ENCODE measurements around the gene BCAR1. TPM values are rescaled to one million over a fixed set of nuclear protein-coding genes. Genes with fewer than 3 reads are reported as not detected.
"Not testable (repeated sequence)": the region's sequence is repeated elsewhere in the genome, so short reads cannot be mapped to it uniquely, and the experiment has no call there.

The BCAR1 gene
- total RNA-seq, 2 donors from 2014 or later, result not detected

GRCh38 chr16:75281826-75282225 is 30.4 kb upstream of the BCAR1 start:
- Mint-ChIP-seq H3K27me3 (peaks cover 51 to 62% of the 10 kb centered on the region in 2 donors), H3K27ac (no peak overlapping the region), H3K4me1 (ENCODE audit: low read depth in 2 of 2) (no peaks in the 10 kb centered on the region), H3K9me3 (no peaks in the 10 kb centered on the region), H3K36me3 (peaks cover 8% of the 10 kb centered on the region), H3K4me3 (no peak overlapping the region)
- no peak for ATAC-seq
- no peak for DNase-seq (ENCODE audit: low spot score)

- not testable (repeated sequence) for H3K36me3 Mint-ChIP-seq; H3K4me3 Mint-ChIP-seq; H3K4me1 Mint-ChIP-seq (ENCODE audit: low read depth in 2 of 2); H3K27ac Mint-ChIP-seq; ATAC-seq; DNase-seq (ENCODE audit: low spot score); H3K9me3 Mint-ChIP-seq
- peaks cover 46 to 56% of the 10 kb centered on the region in 2 donors for H3K27me3 Mint-ChIP-seq
Measured at GRCh38 chr16:75281009-75281408, 29.6 kb upstream of the BCAR1 start.

- Mint-ChIP-seq H3K27ac (no peak overlapping the region), H3K4me3 (no peak overlapping the region), H3K9me3 (no peaks in the 10 kb centered on the region), H3K36me3 (no peaks in the 10 kb centered on the region), H3K4me1 (ENCODE audit: low read depth in 2 of 2) (no peaks in the 10 kb centered on the region), H3K27me3 (peaks cover 42 to 50% of the 10 kb centered on the region in 2 donors)
- DNase-seq (ENCODE audit: low spot score), result no peak
- no peak for ATAC-seq
Measured at GRCh38 chr16:75280331-75280804, 28.9 kb upstream of the BCAR1 start.

GRCh38 chr16:75279305-75279704 is 27.9 kb upstream of the BCAR1 start:
- DNase-seq (ENCODE audit: low spot score) (no peak), ATAC-seq (no peak)
- H3K36me3 Mint-ChIP-seq, result no peaks in the 10 kb centered on the region
- H3K4me1 Mint-ChIP-seq (ENCODE audit: low read depth in 2 of 2), result no peaks in the 10 kb centered on the region
- no peak overlapping the region for H3K27ac Mint-ChIP-seq
- peaks cover 40 to 51% of the 10 kb centered on the region in 2 donors for H3K27me3 Mint-ChIP-seq
- H3K4me3 Mint-ChIP-seq, result no peak overlapping the region
- H3K9me3 Mint-ChIP-seq, result no peaks in the 10 kb centered on the region

- Mint-ChIP-seq H3K4me1 (ENCODE audit: low read depth in 2 of 2) (no peaks in the 10 kb centered on the region), H3K27me3 (peaks cover 15 to 26% of the 10 kb centered on the region in 2 donors), H3K4me3 (no peak overlapping the region), H3K36me3 (no peaks in the 10 kb centered on the region), H3K9me3 (no peaks in the 10 kb centered on the region), H3K27ac (no peak overlapping the region)
- no peak for DNase-seq (ENCODE audit: low spot score)
- no peak for ATAC-seq
Measured at GRCh38 chr16:75273054-75273925, 21.9 kb upstream of the BCAR1 start.

GRCh38 chr16:75272629-75273028 is 21.2 kb upstream of the BCAR1 start:
- H3K27ac Mint-ChIP-seq; H3K4me3 Mint-ChIP-seq; H3K36me3 Mint-ChIP-seq; ATAC-seq; DNase-seq (ENCODE audit: low spot score); H3K9me3 Mint-ChIP-seq; H3K4me1 Mint-ChIP-seq (ENCODE audit: low read depth in 2 of 2): not testable (repeated sequence)
- peaks cover 12 to 22% of the 10 kb centered on the region in 2 donors for H3K27me3 Mint-ChIP-seq

GRCh38 chr16:75272097-75272551 is 20.7 kb upstream of the BCAR1 start:
- Mint-ChIP-seq H3K4me3 (no peak overlapping the region), H3K4me1 (ENCODE audit: low read depth in 2 of 2) (no peaks in the 10 kb centered on the region), H3K27ac (no peak overlapping the region), H3K27me3 (peaks cover 8 to 17% of the 10 kb centered on the region in 2 donors), H3K36me3 (no peaks in the 10 kb centered on the region), H3K9me3 (no peaks in the 10 kb centered on the region)
- DNase-seq (ENCODE audit: low spot score) (no peak), ATAC-seq (no peak)

GRCh38 chr16:75271441-75272096 is 20.1 kb upstream of the BCAR1 start:
- no peaks in the 10 kb centered on the region for H3K4me1 Mint-ChIP-seq (ENCODE audit: low read depth in 2 of 2)
- peaks cover 10 to 17% of the 10 kb centered on the region in 2 donors for H3K27me3 Mint-ChIP-seq
- no peaks in the 10 kb centered on the region for H3K9me3 Mint-ChIP-seq
- H3K27ac Mint-ChIP-seq, result no peak overlapping the region
- H3K4me3 Mint-ChIP-seq, result no peak overlapping the region
- DNase-seq (ENCODE audit: low spot score), result no peak
- no peak for ATAC-seq
- H3K36me3 Mint-ChIP-seq, result no peaks in the 10 kb centered on the region

GRCh38 chr16:75269358-75269757 is 17.9 kb upstream of the BCAR1 start:
- H3K4me1 Mint-ChIP-seq (ENCODE audit: low read depth in 2 of 2); H3K27ac Mint-ChIP-seq; ATAC-seq; H3K4me3 Mint-ChIP-seq; H3K9me3 Mint-ChIP-seq; DNase-seq (ENCODE audit: low spot score); H3K36me3 Mint-ChIP-seq: not testable (repeated sequence)
- peaks cover 13 to 22% of the 10 kb centered on the region in 2 donors for H3K27me3 Mint-ChIP-seq

GRCh38 chr16:75267631-75268264 is 16.3 kb upstream of the BCAR1 start:
- no peak for ATAC-seq
- Mint-ChIP-seq H3K27me3 (peaks cover 20 to 28% of the 10 kb centered on the region in 2 donors), H3K36me3 (no peaks in the 10 kb centered on the region), H3K9me3 (no peaks in the 10 kb centered on the region), H3K27ac (no peak overlapping the region), H3K4me1 (ENCODE audit: low read depth in 2 of 2) (peaks cover 0 to 2% of the 10 kb centered on the region in 2 donors), H3K4me3 (no peak overlapping the region)
- DNase-seq (ENCODE audit: low spot score), result no peak

- no peak overlapping the region for H3K27ac Mint-ChIP-seq
- H3K36me3 Mint-ChIP-seq, result no peaks in the 10 kb centered on the region
- peaks cover 22 to 32% of the 10 kb centered on the region in 2 donors for H3K27me3 Mint-ChIP-seq
- peaks cover 0 to 2% of the 10 kb centered on the region in 2 donors for H3K4me1 Mint-ChIP-seq (ENCODE audit: low read depth in 2 of 2)
- DNase-seq (ENCODE audit: low spot score) (no peak), ATAC-seq (no peak)
- peak overlapping the region; percentile 68 for H3K4me3 Mint-ChIP-seq
- H3K9me3 Mint-ChIP-seq, result no peaks in the 10 kb centered on the region
Measured at GRCh38 chr16:75266738-75267630, 15.6 kb upstream of the BCAR1 start.

- DNase-seq (ENCODE audit: low spot score) (no peak), ATAC-seq (peak in 1 of 2 donors; percentile 44)
- no peaks in the 10 kb centered on the region for H3K9me3 Mint-ChIP-seq
- H3K36me3 Mint-ChIP-seq, result no peaks in the 10 kb centered on the region
- H3K4me1 Mint-ChIP-seq (ENCODE audit: low read depth in 2 of 2), result peaks cover 0 to 2% of the 10 kb centered on the region in 2 donors
- peaks cover 25 to 34% of the 10 kb centered on the region in 2 donors for H3K27me3 Mint-ChIP-seq
- H3K4me3 Mint-ChIP-seq, result peak overlapping the region; percentile 68
- H3K27ac Mint-ChIP-seq, result no peak overlapping the region
Measured at GRCh38 chr16:75265911-75266701, 14.7 kb upstream of the BCAR1 start.

Measured in natural killer cell treated with Interleukin-12 subunit alpha and Interleukin-12 subunit beta and Interleukin-15 and Interleukin-18, amount 100 ng/mL, for 72 hours (primary cell).